Activated CD8-positive, alpha-beta memory T cell treated with anti-CD3 and anti-CD28 coated beads for 48 hours (primary cell): ENCODE data around the gene MSH4.
"Not testable (repeated sequence)": the region's sequence is repeated elsewhere in the genome, so short reads cannot be mapped to it uniquely, and the experiment has no call there.

Experiments
- DNase-seq, 3 experiments: peaks; one replicate each; pipeline ENCODE4 v3.0.0-alpha.2; 2020; ENCODE audit warnings: low read depth in 2 of 3, low spot score in 2 of 3

Gene MSH4

GRCh38 chr1:75795703-75796193, 934 bp upstream of the MSH4 start:
- DNase-seq = no peak

- DNase-seq = no peak
Observed at GRCh38 chr1:75797273-75797588, 549 bp downstream of the MSH4 start.

- DNase-seq = no peak
Observed at GRCh38 chr1:75797606-75798216, 1.0 kb downstream of the MSH4 start.

GRCh38 chr1:75801480-75801879, 4.8 kb downstream of the MSH4 start:
- not testable (repeated sequence) for DNase-seq

- no peak for DNase-seq
Observed at GRCh38 chr1:75808921-75809320, 12.2 kb downstream of the MSH4 start.

GRCh38 chr1:75810113-75810512, 13.4 kb downstream of the MSH4 start:
- not testable (repeated sequence) for DNase-seq

- DNase-seq = no peak
Observed at GRCh38 chr1:75811211-75811981, 14.7 kb downstream of the MSH4 start.

- DNase-seq = no peak
Observed at GRCh38 chr1:75812065-75812464, 15.4 kb downstream of the MSH4 start.

GRCh38 chr1:75823596-75823995, 26.9 kb downstream of the MSH4 start:
- DNase-seq = not testable (repeated sequence)

- DNase-seq = no peak
Observed at GRCh38 chr1:75836528-75837100, 39.9 kb downstream of the MSH4 start.

- no peak for DNase-seq
Observed at GRCh38 chr1:75838079-75838478, 41.4 kb downstream of the MSH4 start.

- no peak for DNase-seq
Observed at GRCh38 chr1:75841421-75841820, 44.7 kb downstream of the MSH4 start.

- DNase-seq = no peak
Observed at GRCh38 chr1:75845576-75845975, 48.9 kb downstream of the MSH4 start.

- DNase-seq = no peak
Observed at GRCh38 chr1:75855010-75855409, 58.3 kb downstream of the MSH4 start.

- no peak for DNase-seq
Observed at GRCh38 chr1:75855734-75856133, 59.1 kb downstream of the MSH4 start.

GRCh38 chr1:75861831-75862230, 65.1 kb downstream of the MSH4 start:
- DNase-seq = no peak

GRCh38 chr1:75870951-75871350, 74.3 kb downstream of the MSH4 start:
- no peak for DNase-seq

GRCh38 chr1:75879985-75880384, 83.3 kb downstream of the MSH4 start:
- DNase-seq = no peak

GRCh38 chr1:75884437-75884836, 87.8 kb downstream of the MSH4 start:
- DNase-seq = no peak

- DNase-seq = no peak
Observed at GRCh38 chr1:75901371-75901770, 104.7 kb downstream of the MSH4 start.

GRCh38 chr1:75908717-75909152, 112.1 kb downstream of the MSH4 start:
- no peak for DNase-seq

- no peak for DNase-seq
Observed at GRCh38 chr1:75916834-75917233, 120.2 kb downstream of the MSH4 start.
